ENCODE results near the gene CCNB1. TPM values are rescaled to one million over a fixed set of nuclear protein-coding genes. Genes with fewer than 3 reads are reported as not detected.
A peak's percentile ranks its signal among the peaks of the same experiment; 100 is the strongest.

The CCNB1 gene
- total RNA-seq, 1 experiment from 2014 or later, result 262 TPM

DNA sequence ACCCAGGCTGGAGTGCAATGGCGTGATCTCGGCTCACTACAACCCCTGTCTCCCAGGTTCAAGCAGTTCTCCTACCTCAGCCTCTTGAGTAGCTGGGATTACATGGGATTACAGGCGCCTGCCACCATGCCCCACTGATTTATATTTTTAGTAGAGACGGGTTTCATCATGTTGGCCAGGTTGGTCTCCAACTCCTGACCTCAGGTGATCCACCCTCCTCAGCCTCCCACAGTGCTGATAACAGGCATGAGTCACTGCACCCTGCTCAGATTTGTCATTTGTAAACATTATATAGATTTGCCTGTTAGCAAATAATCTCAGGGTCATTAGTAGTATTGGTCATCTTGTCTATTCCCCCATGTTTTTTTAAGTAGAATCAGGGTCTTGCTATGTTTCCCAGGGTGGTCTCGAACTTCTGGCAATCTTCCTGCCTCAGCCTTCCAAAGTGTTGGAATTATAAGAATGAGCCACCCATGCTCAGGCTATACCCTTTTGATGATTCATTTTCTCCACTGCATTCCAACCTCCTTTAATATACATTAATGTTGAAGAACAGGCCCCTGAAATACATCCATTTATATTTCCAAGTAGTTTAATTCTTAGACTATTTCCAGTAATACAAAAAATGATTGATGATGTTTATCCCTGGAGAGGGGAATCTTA, 39.7 kb downstream of the CCNB1 start:
- Histone ChIP-seq H3K4me3 (ENCODE audit: low read depth in 2 of 2, low read length in 2 of 2) (no peak overlapping the region), H3K9me3 (ENCODE audit: control insufficient read depth, insufficient read depth, low read depth, low read length) (no peaks in the 10 kb centered on the region), H3K36me3 (ENCODE audit: control insufficient read depth, insufficient read depth, low read length) (peaks cover 8% of the 10 kb centered on the region; the same call in 1 of the 2 replicates), H3K27me3 (ENCODE audit: control insufficient read depth, insufficient read depth, low read length) (no peaks in the 10 kb centered on the region), H3K27ac (ENCODE audit: low read length) (no peak overlapping the region), H3K4me1 (ENCODE audit: control insufficient read depth, insufficient read depth, low read length) (no peaks in the 10 kb centered on the region)
- in situ Hi-C loops (cut with HindIII; ENCODE audit: low pct_unique_long_range_greater_than_20kb, low sequenced_read_pairs), result no loop called here
- peak; percentile 63; the same call in 1 of the 2 replicates for ATAC-seq
- BruUV-seq (replicated peaks), result no TSS peak
- DNase-seq (ENCODE audit: low read depth, low spot score), result no peak
- POLR2A ChIA-PET, result no interaction called here
- intact Hi-C loops (cut with micrococcal nuclease; ENCODE audit: unreplicated experiment), result no loop called here
- TF ChIP-seq TCF7L2 (IDR thresholded peaks at IDR 0.05; ENCODE audit: low read depth, low read length) (no peak), POLR2AphosphoS5 (IDR thresholded peaks at IDR 0.05; ENCODE audit: low read depth, low read length) (no peak), SIN3A (IDR thresholded peaks at IDR 0.05; ENCODE audit: borderline replicate concordance, insufficient read depth, low read depth, low read length) (no peak), REST (IDR thresholded peaks at IDR 0.05; ENCODE audit: insufficient read depth in 1 of 2, low read depth in 2 of 2, low read length in 1 of 2) (no peak)
- TF ChIP-seq, protein P1, sequence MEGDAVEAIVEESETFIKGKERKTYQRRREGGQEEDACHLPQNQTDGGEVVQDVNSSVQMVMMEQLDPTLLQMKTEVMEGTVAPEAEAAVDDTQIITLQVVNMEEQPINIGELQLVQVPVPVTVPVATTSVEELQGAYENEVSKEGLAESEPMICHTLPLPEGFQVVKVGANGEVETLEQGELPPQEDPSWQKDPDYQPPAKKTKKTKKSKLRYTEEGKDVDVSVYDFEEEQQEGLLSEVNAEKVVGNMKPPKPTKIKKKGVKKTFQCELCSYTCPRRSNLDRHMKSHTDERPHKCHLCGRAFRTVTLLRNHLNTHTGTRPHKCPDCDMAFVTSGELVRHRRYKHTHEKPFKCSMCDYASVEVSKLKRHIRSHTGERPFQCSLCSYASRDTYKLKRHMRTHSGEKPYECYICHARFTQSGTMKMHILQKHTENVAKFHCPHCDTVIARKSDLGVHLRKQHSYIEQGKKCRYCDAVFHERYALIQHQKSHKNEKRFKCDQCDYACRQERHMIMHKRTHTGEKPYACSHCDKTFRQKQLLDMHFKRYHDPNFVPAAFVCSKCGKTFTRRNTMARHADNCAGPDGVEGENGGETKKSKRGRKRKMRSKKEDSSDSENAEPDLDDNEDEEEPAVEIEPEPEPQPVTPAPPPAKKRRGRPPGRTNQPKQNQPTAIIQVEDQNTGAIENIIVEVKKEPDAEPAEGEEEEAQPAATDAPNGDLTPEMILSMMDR (IDR thresholded peaks at IDR 0.05), result no peak
- CTCF ChIA-PET, result no interaction called here

DNA sequence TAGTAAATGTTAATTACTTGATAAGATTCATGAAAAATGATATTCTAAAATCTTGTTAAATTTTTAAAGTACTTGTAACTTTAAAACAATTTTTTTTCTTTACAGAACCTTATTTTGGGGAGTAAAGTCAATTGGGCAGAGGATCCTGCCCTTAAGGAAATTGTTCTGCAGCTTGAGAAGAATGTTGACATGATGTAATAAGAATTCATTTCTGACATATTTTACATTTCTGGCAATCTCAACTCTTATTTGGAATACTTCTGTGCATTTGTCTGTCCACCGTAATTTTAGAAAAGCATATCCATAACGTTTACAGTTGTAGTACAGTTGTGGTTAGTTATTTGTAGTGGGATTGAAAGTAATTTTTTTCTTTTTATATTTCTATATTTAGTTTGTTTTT, 42.7 kb downstream of the CCNB1 start:
- Histone ChIP-seq H3K36me3 (ENCODE audit: control insufficient read depth, insufficient read depth, low read length) (no peaks in the 10 kb centered on the region), H3K4me1 (ENCODE audit: control insufficient read depth, insufficient read depth, low read length) (no peaks in the 10 kb centered on the region), H3K4me3 (ENCODE audit: low read depth in 2 of 2, low read length in 2 of 2) (no peak overlapping the region), H3K9me3 (ENCODE audit: control insufficient read depth, insufficient read depth, low read depth, low read length) (no peaks in the 10 kb centered on the region), H3K27me3 (ENCODE audit: control insufficient read depth, insufficient read depth, low read length) (no peaks in the 10 kb centered on the region), H3K27ac (ENCODE audit: low read length) (no peak overlapping the region)
- TSS peak; percentile 85 for BruUV-seq (replicated peaks)
- ATAC-seq (no peak), DNase-seq (ENCODE audit: low read depth, low spot score) (no peak)
- intact Hi-C loops (cut with micrococcal nuclease; ENCODE audit: unreplicated experiment), result no loop called here
- ChIA-PET CTCF (no interaction called here), POLR2A (no interaction called here)
- TF ChIP-seq TCF7L2 (IDR thresholded peaks at IDR 0.05; ENCODE audit: low read depth, low read length) (no peak), REST (IDR thresholded peaks at IDR 0.05; ENCODE audit: insufficient read depth in 1 of 2, low read depth in 2 of 2, low read length in 1 of 2) (no peak), SIN3A (IDR thresholded peaks at IDR 0.05; ENCODE audit: borderline replicate concordance, insufficient read depth, low read depth, low read length) (no peak), POLR2AphosphoS5 (IDR thresholded peaks at IDR 0.05; ENCODE audit: low read depth, low read length) (no peak)
- TF ChIP-seq, protein P1 (IDR thresholded peaks at IDR 0.05), result no peak
- in situ Hi-C loops (cut with HindIII; ENCODE audit: low pct_unique_long_range_greater_than_20kb, low sequenced_read_pairs), result no loop called here
